Thoracic aorta (tissue), 2 donors: ENCODE data around the gene FXYD3. TPM values are rescaled to one million over a fixed set of nuclear protein-coding genes. Genes with fewer than 3 reads are reported as not detected.

ENCODE experiments used
- ATAC-seq: fragments of 150-250 bp; one replicate; pipeline ENCODE4 v1.8.0; 2017; ENCODE audit warnings: low read depth; ENCODE audit not compliant: insufficient number of reproducible peaks, low FRiP score
- DNase-seq: peaks from one replicate; pipeline ENCODE4 v3.0.0-alpha.2; 2020; ENCODE audit warnings: low spot score
- H3K27ac ChIP-seq, 2 donors: fragments of 200-600 bp; sonication (generic); 1 replicate in 1 of 2; 2 replicates in 1 of 2; pipeline ENCODE4 v1.5.1; 2016; ENCODE audit warnings: mild to moderate bottlenecking in 2 of 2, moderate library complexity in 2 of 2
- H3K27me3 ChIP-seq: fragments of 200-600 bp; sonication (generic); replicated peaks from 2 replicates; pipeline ENCODE4 v1.6.0; 2016; ENCODE audit warnings: mild to moderate bottlenecking; ENCODE audit not compliant: insufficient read depth
- H3K36me3 ChIP-seq: fragments of 200-600 bp; sonication (generic); one replicate; pipeline ENCODE4 v1.5.1; 2016
- H3K4me1 ChIP-seq, 2 donors: fragments of 200-600 bp; sonication (generic); 1 replicate in 1 of 2; 2 replicates in 1 of 2; pipeline versions ENCODE4 v1.5.1 to v1.6.0; 2016; ENCODE audit warnings: low read depth in 2 of 2, mild to moderate bottlenecking in 1 of 2; ENCODE audit not compliant: control insufficient read depth in 1 of 2
- H3K4me3 ChIP-seq: fragments of 200-600 bp; sonication (generic); 2 replicates; pipeline ENCODE4 v1.5.1; 2016; ENCODE audit warnings: mild to moderate bottlenecking
- H3K9me3 ChIP-seq: fragments of 200-600 bp; sonication (generic); 2 replicates; pipeline ENCODE4 v1.5.1; 2016
- CTCF ChIP-seq: fragments of 200-600 bp; sonication (generic); IDR thresholded peaks from one replicate; pipeline ENCODE4 v1.5.1; 2019; ENCODE audit warnings: antibody characterized with exemption
- total RNA-seq, 2 donors: library from RNA; depleted of rRNA; stranded (reverse); fragments of >200 nt; gene quantifications; one replicate each; pipeline versions ENCODE4 v1.1.0 to v1.2.3, GENCODE V29; 2016

The FXYD3 gene
- total RNA-seq, 2 donors from 2014 or later, result 0.68 to 6.4 TPM

- H3K27ac ChIP-seq, result no peak overlapping the region
Measured at GRCh38 chr19:35108730-35109129, 6.9 kb upstream of the FXYD3 start.

DNA sequence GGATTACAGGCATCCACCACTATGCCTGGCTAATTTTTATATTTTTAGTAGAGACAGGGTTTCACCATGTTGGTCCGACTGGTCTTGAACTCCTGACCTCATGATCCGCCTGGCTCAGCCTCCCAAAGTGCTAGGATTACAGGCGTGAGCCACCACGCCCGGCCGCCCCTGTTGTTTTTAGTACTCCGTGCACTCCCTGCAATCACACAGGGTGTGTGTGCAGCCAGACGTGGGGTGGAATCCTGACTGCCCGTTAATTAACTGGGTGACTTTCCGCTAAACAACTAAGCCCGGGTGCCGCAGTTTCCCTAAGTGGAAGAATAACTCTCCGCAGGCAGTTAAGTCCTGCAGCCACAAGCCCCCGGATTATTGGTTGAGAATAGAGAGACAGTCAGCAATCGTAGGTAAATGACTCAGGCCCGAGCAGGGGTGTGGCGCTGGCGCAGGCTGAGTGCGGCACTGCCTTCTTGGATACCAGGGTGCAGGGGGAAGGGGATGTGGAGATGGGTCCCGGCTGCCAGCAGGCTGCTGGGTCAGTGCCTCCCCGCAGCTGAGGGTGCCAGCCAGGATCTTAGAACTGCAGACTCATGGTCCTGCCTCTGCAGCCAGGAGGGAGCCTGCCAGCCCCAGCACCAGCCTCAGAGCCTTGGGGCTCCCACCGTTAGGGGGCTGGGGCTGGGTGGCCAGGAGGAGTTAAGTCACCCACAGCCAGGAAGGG lies 6.1 kb upstream of the FXYD3 start:
- Histone ChIP-seq H3K9me3 (no peaks in the 10 kb centered on the region), H3K36me3 (no peaks in the 10 kb centered on the region), H3K27me3 (no peaks in the 10 kb centered on the region), H3K4me3 (no peak overlapping the region), H3K4me1 (peaks cover 0 to 3% of the 10 kb centered on the region in 2 donors), H3K27ac (no peak overlapping the region)
- ATAC-seq, result no peak
- DNase-seq, result no peak
- no peak for TF ChIP-seq CTCF

More at GRCh38 chr19:35108730-35109129, 6.9 kb upstream of the FXYD3 start:
- Histone ChIP-seq H3K4me3 (no peak overlapping the region), H3K36me3 (no peaks in the 10 kb centered on the region), H3K9me3 (no peaks in the 10 kb centered on the region), H3K27me3 (no peaks in the 10 kb centered on the region), H3K4me1 (no peaks in the 10 kb centered on the region)
- ATAC-seq (no peak), DNase-seq (no peak)
- no peak for TF ChIP-seq CTCF

DNA sequence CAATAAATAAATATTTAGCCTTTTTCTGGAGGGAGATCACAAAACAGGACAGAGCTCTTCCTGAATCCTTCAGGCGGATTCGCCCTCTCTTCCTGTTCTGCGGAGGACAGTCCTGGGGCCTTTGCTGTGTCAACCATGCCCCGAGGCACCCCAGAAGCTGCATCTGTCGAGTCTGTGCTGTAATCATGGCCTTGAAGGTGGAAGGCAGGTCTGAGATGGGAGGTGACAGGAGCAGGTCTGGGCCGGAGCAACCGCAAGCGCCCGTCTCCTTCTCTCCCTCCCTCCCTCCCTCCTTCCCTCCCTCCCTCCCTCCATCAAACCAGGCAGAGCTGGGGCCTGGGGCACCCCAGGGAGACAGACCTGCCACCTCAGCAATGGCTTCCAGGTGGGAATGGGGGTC lies 4.6 kb upstream of the FXYD3 start:
- no peaks in the 10 kb centered on the region for H3K27me3 ChIP-seq
- H3K4me1 ChIP-seq, result peaks cover 3 to 6% of the 10 kb centered on the region in 2 donors
- H3K27ac ChIP-seq, result no peak overlapping the region
- H3K9me3 ChIP-seq, result no peaks in the 10 kb centered on the region
- ATAC-seq (no peak), DNase-seq (no peak)
- H3K4me3 ChIP-seq, result no peak overlapping the region
- no peak for TF ChIP-seq CTCF
- no peaks in the 10 kb centered on the region for H3K36me3 ChIP-seq

DNA sequence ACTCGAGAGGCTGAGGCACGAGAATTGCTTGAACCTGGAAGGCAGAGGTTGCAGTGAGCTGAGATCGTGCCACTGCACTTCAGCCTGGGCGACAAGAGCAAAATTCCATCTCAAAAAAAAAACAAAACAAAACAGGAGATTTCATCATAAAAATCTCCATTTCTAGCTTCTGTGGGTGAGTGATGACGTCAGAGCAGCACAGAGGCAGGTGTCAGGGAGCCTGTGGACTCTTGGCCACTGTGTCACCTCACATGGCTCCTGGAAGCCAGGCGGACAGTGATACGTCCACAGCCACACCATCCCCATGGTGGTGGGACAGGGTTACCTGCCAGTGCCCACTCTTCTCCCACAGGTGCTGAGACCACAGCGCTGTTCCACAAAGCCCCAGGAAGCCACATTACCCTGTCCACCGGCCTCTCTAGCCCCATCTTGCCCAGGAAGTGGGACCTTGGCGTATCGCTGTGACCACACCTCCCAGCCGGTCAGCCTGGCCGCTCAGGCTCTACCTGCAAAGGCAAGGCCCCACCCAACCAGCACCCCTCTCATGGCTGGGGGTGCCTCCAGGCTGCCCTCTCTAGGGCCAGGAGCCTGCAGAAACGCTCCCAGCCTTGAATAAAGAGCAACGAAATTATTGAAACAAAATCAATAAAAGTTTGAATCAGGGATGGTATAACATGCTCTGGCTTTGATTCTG lies 2.5 kb upstream of the FXYD3 start:
- ATAC-seq, result no peak
- Histone ChIP-seq H3K4me1 (peaks cover 3 to 6% of the 10 kb centered on the region in 2 donors), H3K27ac (no peak overlapping the region), H3K36me3 (no peaks in the 10 kb centered on the region), H3K27me3 (no peaks in the 10 kb centered on the region), H3K9me3 (no peaks in the 10 kb centered on the region), H3K4me3 (no peak overlapping the region)
- no peak for DNase-seq
- TF ChIP-seq CTCF, result no peak

GRCh38 chr19:35114353-35115176 lies 1.1 kb upstream of the FXYD3 start:
- ATAC-seq (peak; percentile 69), DNase-seq (no peak)
- Histone ChIP-seq H3K27ac (no peak overlapping the region), H3K27me3 (no peaks in the 10 kb centered on the region), H3K9me3 (no peaks in the 10 kb centered on the region), H3K4me3 (peak overlapping the region; percentile 64), H3K4me1 (peaks cover 3 to 6% of the 10 kb centered on the region in 2 donors), H3K36me3 (no peaks in the 10 kb centered on the region)
- TF ChIP-seq CTCF, result peak; percentile 97
